ENCODE data around the gene TUBA1A.

Gene TUBA1A

GRCh38 chr12:49188916-49189367 lies at the start of gene TUBA1A:
Gene TUBA1A (minus strand): TSS chr12:49189080. CDS start chr12:49188979, 101 bp downstream.
- Mint-ChIP-seq H3K27ac (peak within 1 kb of the TSS; percentile 97 to 99 (median 99)), H3K36me3 (ENCODE audit: low read depth) (peaks cover 40% of the 10 kb centered on the region), H3K27me3 (ENCODE audit: low read depth) (no peaks in the 10 kb centered on the region), H3K9me3 (no peaks in the 10 kb centered on the region), H3K4me1 (peaks cover 29% of the 10 kb centered on the region), H3K4me3 (peak within 1 kb of the TSS; percentile 97 to 99 (median 97))
- no peak for TF ChIP-seq CTCF (IDR thresholded peaks at IDR 0.05; ENCODE audit: unreplicated experiment in 3 of 3)

- Mint-ChIP-seq H3K27ac (peak overlapping the region; percentile 7 to 32 (median 26)), H3K36me3 (ENCODE audit: low read depth) (no peaks in the 10 kb centered on the region), H3K9me3 (no peaks in the 10 kb centered on the region), H3K27me3 (ENCODE audit: low read depth) (peaks cover 3% of the 10 kb centered on the region), H3K4me1 (peaks cover 35% of the 10 kb centered on the region), H3K4me3 (peak overlapping the region in 2 of 3 experiments; percentile 22 to 68)
- no peak for TF ChIP-seq CTCF (IDR thresholded peaks at IDR 0.05; ENCODE audit: unreplicated experiment in 3 of 3)
Measured at GRCh38 chr12:49236423-49236822, 47.5 kb upstream of the TUBA1A start.

- Mint-ChIP-seq H3K9me3 (no peaks in the 10 kb centered on the region), H3K4me3 (peak overlapping the region; percentile 68 to 86 (median 84)), H3K36me3 (ENCODE audit: low read depth) (no peaks in the 10 kb centered on the region), H3K27ac (peak overlapping the region; percentile 96 to 99 (median 98)), H3K4me1 (peaks cover 49% of the 10 kb centered on the region), H3K27me3 (ENCODE audit: low read depth) (peaks cover 3% of the 10 kb centered on the region)
- no peak for TF ChIP-seq CTCF (IDR thresholded peaks at IDR 0.05; ENCODE audit: unreplicated experiment in 3 of 3)
Measured at GRCh38 chr12:49233842-49234526, 45.1 kb upstream of the TUBA1A start.

- TF ChIP-seq CTCF (IDR thresholded peaks at IDR 0.05; ENCODE audit: unreplicated experiment in 3 of 3) = no peak
- Mint-ChIP-seq H3K36me3 (ENCODE audit: low read depth) (no peaks in the 10 kb centered on the region), H3K27me3 (ENCODE audit: low read depth) (peaks cover 3% of the 10 kb centered on the region), H3K4me1 (peaks cover 57% of the 10 kb centered on the region), H3K9me3 (no peaks in the 10 kb centered on the region), H3K27ac (peak overlapping the region; percentile 96 to 99 (median 98)), H3K4me3 (peak overlapping the region; percentile 68 to 86 (median 84))
Measured at GRCh38 chr12:49232940-49233841, 44.3 kb upstream of the TUBA1A start.

- no peak for TF ChIP-seq CTCF (IDR thresholded peaks at IDR 0.05; ENCODE audit: unreplicated experiment in 3 of 3)
- H3K36me3 Mint-ChIP-seq (ENCODE audit: low read depth) = no peaks in the 10 kb centered on the region
- peaks cover 67% of the 10 kb centered on the region for H3K4me1 Mint-ChIP-seq
- no peaks in the 10 kb centered on the region for H3K9me3 Mint-ChIP-seq
- H3K4me3 Mint-ChIP-seq = peak overlapping the region in 2 of 3 experiments; percentile 84 to 86
- peaks cover 2% of the 10 kb centered on the region for H3K27me3 Mint-ChIP-seq (ENCODE audit: low read depth)
- H3K27ac Mint-ChIP-seq = peak overlapping the region; percentile 96 to 99 (median 98)
Measured at GRCh38 chr12:49231878-49232655, 43.2 kb upstream of the TUBA1A start.
